Upper lobe of left lung (tissue), 4 donors: Measurements from ENCODE around the gene TMEM190.

Experiments used
- POLR2A ChIP-seq, 4 donors: fragments of 450-650 bp; IDR thresholded peaks; one replicate each; pipeline ENCODE4 v1.5.1; 2016 to 2017; ENCODE audit warnings: antibody characterized with exemption in 4 of 4, mild to moderate bottlenecking in 2 of 4
- POLR2AphosphoS5 ChIP-seq, 2 donors: sonication (generic); formaldehyde crosslinking; IDR thresholded peaks; one replicate each; pipeline ENCODE4 v1.5.1; 2017; ENCODE audit warnings: antibody characterized with exemption in 2 of 2
- TF ChIP-seq, protein P1 (sequence below), 6 experiments: fragments of 450-650 bp in 4 of 6; fragments of 200-600 bp in 2 of 6; sonication (generic) in 2 of 6; IDR thresholded peaks; one replicate each; pipeline ENCODE4 v1.5.1; 2016 to 2019; ENCODE audit warnings: antibody characterized with exemption in 6 of 6

DNA sequence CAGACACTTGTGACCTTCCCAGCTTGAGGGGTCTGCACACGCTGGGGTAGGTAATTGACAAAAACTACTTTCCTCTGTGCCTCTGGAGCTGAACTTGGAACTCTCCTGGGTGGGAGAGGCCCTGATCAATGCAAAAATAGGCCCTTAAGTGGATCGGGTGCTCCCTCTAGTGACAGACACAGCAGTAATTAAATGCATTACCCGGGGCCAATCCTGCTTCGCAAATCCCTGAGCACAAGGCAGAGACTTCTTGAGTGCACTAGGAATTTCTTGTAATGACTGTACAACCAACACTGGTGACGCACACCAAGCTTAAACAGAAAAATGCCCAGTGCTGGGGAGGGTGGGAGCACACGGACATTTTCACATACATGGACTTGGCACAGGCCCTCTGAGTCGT is 41.6 kb downstream of the TMEM190 start:
- TF ChIP-seq POLR2A (IDR thresholded peaks at IDR 0.05) = no peak
- TF ChIP-seq, protein P1, sequence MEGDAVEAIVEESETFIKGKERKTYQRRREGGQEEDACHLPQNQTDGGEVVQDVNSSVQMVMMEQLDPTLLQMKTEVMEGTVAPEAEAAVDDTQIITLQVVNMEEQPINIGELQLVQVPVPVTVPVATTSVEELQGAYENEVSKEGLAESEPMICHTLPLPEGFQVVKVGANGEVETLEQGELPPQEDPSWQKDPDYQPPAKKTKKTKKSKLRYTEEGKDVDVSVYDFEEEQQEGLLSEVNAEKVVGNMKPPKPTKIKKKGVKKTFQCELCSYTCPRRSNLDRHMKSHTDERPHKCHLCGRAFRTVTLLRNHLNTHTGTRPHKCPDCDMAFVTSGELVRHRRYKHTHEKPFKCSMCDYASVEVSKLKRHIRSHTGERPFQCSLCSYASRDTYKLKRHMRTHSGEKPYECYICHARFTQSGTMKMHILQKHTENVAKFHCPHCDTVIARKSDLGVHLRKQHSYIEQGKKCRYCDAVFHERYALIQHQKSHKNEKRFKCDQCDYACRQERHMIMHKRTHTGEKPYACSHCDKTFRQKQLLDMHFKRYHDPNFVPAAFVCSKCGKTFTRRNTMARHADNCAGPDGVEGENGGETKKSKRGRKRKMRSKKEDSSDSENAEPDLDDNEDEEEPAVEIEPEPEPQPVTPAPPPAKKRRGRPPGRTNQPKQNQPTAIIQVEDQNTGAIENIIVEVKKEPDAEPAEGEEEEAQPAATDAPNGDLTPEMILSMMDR (IDR thresholded peaks at IDR 0.05) = peak; percentile 35 to 66 (median 54)
- TF ChIP-seq POLR2AphosphoS5 (IDR thresholded peaks at IDR 0.05) = no peak
